ENCODE data around the gene EPHB1.

EPHB1 gene

GRCh38 chr3:134883697-134884385 lies 88.8 kb downstream of the EPHB1 start:
- CTCF ChIA-PET, result no interaction called here

DNA sequence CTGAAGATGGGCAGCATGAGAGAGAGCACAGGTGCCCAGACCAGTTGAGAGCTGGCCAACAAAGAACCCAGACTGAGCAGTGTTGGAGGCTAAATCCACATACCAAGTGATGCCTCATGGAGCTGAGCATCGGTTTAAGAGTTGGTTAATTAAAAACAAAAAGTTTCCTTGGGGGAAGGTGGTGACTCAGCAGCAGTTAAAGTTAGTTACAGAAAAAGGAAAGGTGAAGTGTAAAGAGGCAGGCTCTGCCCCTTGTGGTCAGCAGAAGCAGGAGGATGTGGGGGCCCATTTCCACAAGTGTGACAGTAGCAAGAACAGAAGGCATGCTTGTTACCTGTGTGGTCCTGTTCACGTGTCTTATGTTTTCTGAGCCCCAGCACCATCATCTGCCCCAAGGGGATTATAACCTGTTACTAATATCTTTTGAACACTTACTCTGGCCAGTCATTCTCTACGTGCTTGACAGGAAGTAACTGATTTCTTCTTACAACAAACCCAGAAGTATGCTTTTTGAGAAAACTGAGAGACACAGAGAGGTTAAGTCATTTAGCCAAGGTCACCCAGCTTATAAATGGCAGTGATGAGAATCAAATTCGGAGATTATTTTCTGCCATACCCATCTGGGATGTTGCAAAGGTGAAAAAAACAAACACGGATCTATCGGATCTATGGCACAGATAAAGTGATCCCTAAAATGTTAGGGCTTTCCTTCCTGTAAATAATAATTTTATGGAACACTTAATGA lies 91.0 kb downstream of the EPHB1 start:
- no peak for DNase-seq (ENCODE audit: low read depth, low spot score)
- no peak overlapping the region for H3K4me3 ChIP-seq (ENCODE audit: low read depth, low read length)
- ChIA-PET POLR2A (interaction anchor here (0.6 kb wide), 1 partner anchor 48 kb away, joined by 3 read pairs; no protein-coding TSS in a partner anchor), CTCF (no interaction called here)
- TF ChIP-seq CTCF (IDR thresholded peaks at IDR 0.05; ENCODE audit: insufficient read depth, low read length, missing control alignments), result peak; percentile 12

More at GRCh38 chr3:134883697-134884385, 88.8 kb downstream of the EPHB1 start:
- DNase-seq (ENCODE audit: low read depth, low spot score), result no peak
- no peak overlapping the region for H3K4me3 ChIP-seq (ENCODE audit: low read depth, low read length)
- POLR2A ChIA-PET, result no interaction called here
- no peak for TF ChIP-seq CTCF (IDR thresholded peaks at IDR 0.05; ENCODE audit: insufficient read depth, low read length, missing control alignments)

GRCh38 chr3:134886991-134887390 lies 91.9 kb downstream of the EPHB1 start:
- ChIA-PET POLR2A (no interaction called here), CTCF (no interaction called here)
- DNase-seq (ENCODE audit: low read depth, low spot score), result no peak
- no peak overlapping the region for H3K4me3 ChIP-seq (ENCODE audit: low read depth, low read length)
- TF ChIP-seq CTCF (IDR thresholded peaks at IDR 0.05; ENCODE audit: insufficient read depth, low read length, missing control alignments), result no peak

DNA sequence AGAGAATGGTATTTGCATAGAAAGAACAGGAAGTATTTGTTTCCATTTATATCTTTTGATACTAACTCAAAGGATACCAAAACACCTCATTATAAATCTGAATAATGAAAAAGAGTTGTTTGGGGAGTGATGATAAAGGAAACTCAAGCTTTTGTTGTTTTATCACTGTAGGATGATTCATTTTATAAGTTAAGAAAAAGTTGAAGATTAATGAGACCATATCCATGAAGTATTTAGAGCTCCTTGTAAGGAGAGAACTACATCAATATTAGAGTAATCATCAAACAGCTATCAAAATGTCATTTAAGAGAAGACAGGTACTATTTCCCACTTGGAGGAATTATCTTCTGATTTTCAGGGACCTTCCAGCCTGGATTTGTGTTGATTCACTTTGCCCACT lies 92.5 kb downstream of the EPHB1 start:
- no peak overlapping the region for H3K4me3 ChIP-seq (ENCODE audit: low read depth, low read length)
- POLR2A ChIA-PET, result no interaction called here
- CTCF ChIA-PET, result no interaction called here
- DNase-seq (ENCODE audit: low read depth, low spot score), result no peak
- no peak for TF ChIP-seq CTCF (IDR thresholded peaks at IDR 0.05; ENCODE audit: insufficient read depth, low read length, missing control alignments)

- TF ChIP-seq CTCF (IDR thresholded peaks at IDR 0.05; ENCODE audit: insufficient read depth, low read length, missing control alignments), result no peak
- CTCF ChIA-PET, result no interaction called here
- POLR2A ChIA-PET, result no interaction called here
- no peak overlapping the region for H3K4me3 ChIP-seq (ENCODE audit: low read depth, low read length)
- DNase-seq (ENCODE audit: low read depth, low spot score), result no peak
Measured at GRCh38 chr3:134892326-134892725, 97.3 kb downstream of the EPHB1 start.

GRCh38 chr3:134892761-134893160 lies 97.7 kb downstream of the EPHB1 start:
- ChIA-PET CTCF (no interaction called here), POLR2A (no interaction called here)
- no peak for DNase-seq (ENCODE audit: low read depth, low spot score)
- H3K4me3 ChIP-seq (ENCODE audit: low read depth, low read length), result no peak overlapping the region
- no peak for TF ChIP-seq CTCF (IDR thresholded peaks at IDR 0.05; ENCODE audit: insufficient read depth, low read length, missing control alignments)

Data from AG04449 (cell line).